ENCODE results near the gene ARGFX.

DNA sequence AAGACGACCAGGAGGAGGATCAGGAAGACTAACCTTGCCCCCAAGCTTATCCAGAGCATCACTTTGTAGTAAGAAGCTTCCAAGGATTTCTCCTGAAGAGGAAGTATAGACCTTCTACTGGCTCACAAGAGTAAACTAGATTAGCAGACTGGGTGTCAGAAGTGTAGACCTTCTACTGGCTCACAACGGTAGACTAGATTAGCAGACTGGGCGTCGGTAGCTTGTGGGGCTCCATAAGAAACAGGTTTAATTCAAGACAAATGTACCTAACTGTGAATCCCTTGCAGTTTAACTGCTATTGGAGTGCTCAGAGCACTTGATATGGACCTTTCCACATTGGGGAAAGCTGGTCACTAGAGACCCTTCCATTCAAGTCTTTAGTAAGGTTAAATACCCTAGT, 38.4 kb downstream of the ARGFX start:
- TF ChIP-seq, protein P1, sequence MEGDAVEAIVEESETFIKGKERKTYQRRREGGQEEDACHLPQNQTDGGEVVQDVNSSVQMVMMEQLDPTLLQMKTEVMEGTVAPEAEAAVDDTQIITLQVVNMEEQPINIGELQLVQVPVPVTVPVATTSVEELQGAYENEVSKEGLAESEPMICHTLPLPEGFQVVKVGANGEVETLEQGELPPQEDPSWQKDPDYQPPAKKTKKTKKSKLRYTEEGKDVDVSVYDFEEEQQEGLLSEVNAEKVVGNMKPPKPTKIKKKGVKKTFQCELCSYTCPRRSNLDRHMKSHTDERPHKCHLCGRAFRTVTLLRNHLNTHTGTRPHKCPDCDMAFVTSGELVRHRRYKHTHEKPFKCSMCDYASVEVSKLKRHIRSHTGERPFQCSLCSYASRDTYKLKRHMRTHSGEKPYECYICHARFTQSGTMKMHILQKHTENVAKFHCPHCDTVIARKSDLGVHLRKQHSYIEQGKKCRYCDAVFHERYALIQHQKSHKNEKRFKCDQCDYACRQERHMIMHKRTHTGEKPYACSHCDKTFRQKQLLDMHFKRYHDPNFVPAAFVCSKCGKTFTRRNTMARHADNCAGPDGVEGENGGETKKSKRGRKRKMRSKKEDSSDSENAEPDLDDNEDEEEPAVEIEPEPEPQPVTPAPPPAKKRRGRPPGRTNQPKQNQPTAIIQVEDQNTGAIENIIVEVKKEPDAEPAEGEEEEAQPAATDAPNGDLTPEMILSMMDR (IDR thresholded peaks at IDR 0.05), result no peak
- TF ChIP-seq ZFX (IDR thresholded peaks at IDR 0.05; ENCODE audit: borderline replicate concordance), result no peak
